ACC112 (cell line): ENCODE results near the gene ST6GALNAC3.

Experiments
- H2AFZ ChIP-seq: fragments of 200-600 bp; sonication (generic); one replicate; pipeline ENCODE4 v1.6.0; 2017; ENCODE audit warnings: antibody characterized with exemption, low read length; ENCODE audit not compliant: unreplicated experiment
- H3K27ac ChIP-seq: fragments of 200-600 bp; sonication (generic); 2 replicates; pipeline ENCODE4 v1.5.1; 2014; ENCODE audit warnings: low read depth, mild to moderate bottlenecking, antibody characterized with exemption, low read length, moderate library complexity
- H3K27me3 ChIP-seq: fragments of 200-600 bp; sonication (generic); 2 replicates; pipeline ENCODE4 v1.6.1; 2014; ENCODE audit warnings: mild to moderate bottlenecking, antibody characterized with exemption, low read length, moderate library complexity, mixed read lengths; ENCODE audit not compliant: insufficient read depth
- H3K36me3 ChIP-seq: fragments of 200-600 bp; sonication (generic); 2 replicates; pipeline ENCODE4 v1.6.1; 2016; ENCODE audit warnings: mild to moderate bottlenecking, antibody characterized with exemption, low read length, moderate library complexity, mixed read lengths; ENCODE audit not compliant: insufficient read depth
- H3K4me1 ChIP-seq: fragments of 200-600 bp; sonication (generic); one replicate; pipeline ENCODE4 v1.6.1; 2016; ENCODE audit warnings: low read length, mixed read lengths; ENCODE audit not compliant: insufficient read depth, unreplicated experiment, control insufficient read depth
- H3K4me3 ChIP-seq: fragments of 200-600 bp; sonication (generic); 2 replicates; pipeline ENCODE4 v1.5.1; 2014; ENCODE audit warnings: mild to moderate bottlenecking, low read depth, low read length
- H3K79me2 ChIP-seq: fragments of 200-600 bp; sonication (generic); one replicate; pipeline ENCODE4 v1.6.0; 2016; ENCODE audit warnings: low read length; ENCODE audit not compliant: control insufficient read depth, unreplicated experiment, insufficient read depth

Gene ST6GALNAC3

DNA sequence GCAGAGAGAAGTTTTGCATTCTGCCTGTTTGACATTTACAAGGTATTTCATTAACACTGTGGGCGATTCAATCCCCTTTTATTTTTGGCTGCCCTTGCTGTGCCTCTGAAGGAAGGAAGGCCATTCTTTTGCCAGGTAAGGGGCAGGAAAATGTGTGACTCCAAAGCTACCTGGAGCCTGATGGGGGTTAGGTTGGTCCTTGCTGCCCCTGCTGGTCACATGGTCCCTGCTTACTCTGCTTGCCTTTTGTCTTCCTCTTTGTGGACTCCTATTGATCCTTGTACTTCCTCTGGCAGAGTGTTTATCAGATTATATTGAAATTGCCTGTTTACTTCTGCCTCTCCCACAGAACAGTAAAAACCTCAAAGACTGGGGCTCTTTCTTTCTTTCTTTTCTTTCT lies 65.7 kb downstream of the ST6GALNAC3 start:
- no peak overlapping the region for H2AFZ ChIP-seq
- H3K27me3 ChIP-seq: peaks cover 6% of the 10 kb centered on the region
- H3K79me2 ChIP-seq: no peaks in the 10 kb centered on the region
- no peaks in the 10 kb centered on the region for H3K4me1 ChIP-seq
- no peak overlapping the region for H3K4me3 ChIP-seq
- H3K27ac ChIP-seq: no peak overlapping the region
- H3K36me3 ChIP-seq: no peaks in the 10 kb centered on the region

DNA sequence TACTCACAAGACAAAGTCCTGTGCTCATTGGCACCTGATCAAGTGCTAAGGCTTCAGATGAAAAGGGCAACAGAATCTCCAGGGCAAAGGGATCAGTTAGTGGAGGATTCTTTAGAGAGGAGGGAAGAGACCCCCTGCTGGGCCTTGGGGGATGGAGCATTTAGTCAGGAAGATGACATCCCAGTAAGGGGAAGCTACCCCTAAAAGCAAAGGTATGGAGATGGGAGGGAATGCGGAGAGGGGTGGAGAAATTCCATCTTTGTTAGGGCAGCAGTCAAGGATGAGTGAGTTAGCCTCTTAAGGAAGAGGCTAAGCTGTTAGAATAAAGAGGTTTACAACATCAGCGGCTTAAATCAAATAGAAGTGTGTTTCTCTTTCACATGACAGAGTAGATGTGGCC lies 67.4 kb downstream of the ST6GALNAC3 start:
- Histone ChIP-seq H3K27me3 (peaks cover 5% of the 10 kb centered on the region), H3K27ac (no peak overlapping the region), H3K79me2 (no peaks in the 10 kb centered on the region), H3K36me3 (no peaks in the 10 kb centered on the region), H2AFZ (no peak overlapping the region), H3K4me3 (no peak overlapping the region), H3K4me1 (no peaks in the 10 kb centered on the region)

DNA sequence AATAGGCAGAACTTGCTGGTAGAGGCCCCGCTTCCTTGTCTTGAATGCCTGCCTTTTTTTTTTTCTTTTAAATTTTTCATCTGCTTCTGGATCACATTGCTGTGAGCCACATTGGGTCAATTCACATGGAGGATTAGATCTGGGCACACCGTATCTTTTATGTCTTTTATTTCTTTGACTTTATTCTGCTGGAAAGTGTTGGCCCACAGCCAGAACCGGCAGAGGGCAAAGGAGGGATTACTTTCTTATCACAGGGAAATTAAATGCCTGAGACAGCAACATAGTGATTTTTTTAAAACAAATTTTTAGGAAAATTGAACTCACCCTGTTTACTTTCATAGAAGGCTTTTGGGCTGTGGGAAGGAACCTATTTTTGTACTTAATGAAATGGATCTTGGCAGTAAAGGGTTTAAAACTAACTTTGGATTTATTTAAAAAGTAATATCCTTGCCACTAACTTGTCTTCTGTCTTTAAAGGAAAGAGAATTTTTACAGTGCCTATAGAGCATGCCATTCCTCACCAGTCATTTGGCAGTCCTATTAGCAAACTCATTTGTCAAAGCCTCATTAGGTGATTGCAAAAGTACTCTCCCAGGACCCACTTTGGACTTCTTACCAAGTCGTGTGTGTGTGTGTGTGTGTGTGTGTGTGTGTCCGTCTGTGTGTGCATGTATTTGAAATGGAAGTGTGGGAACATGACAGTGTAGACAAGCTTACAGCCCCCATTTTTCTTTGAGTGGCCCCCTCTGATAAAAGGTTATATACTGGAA lies 68.4 kb downstream of the ST6GALNAC3 start:
- H3K27me3 ChIP-seq: 0 out of 2 replicates have a peak, but pooled peaks cover 1% of the 10 kb centered on the region
- H2AFZ ChIP-seq: no peak overlapping the region
- H3K27ac ChIP-seq: no peak overlapping the region
- H3K36me3 ChIP-seq: no peaks in the 10 kb centered on the region
- H3K4me1 ChIP-seq: no peaks in the 10 kb centered on the region
- H3K79me2 ChIP-seq: no peaks in the 10 kb centered on the region
- no peak overlapping the region for H3K4me3 ChIP-seq

GRCh38 chr1:76144247-76144646 lies 69.7 kb downstream of the ST6GALNAC3 start:
- Histone ChIP-seq H3K79me2 (no peaks in the 10 kb centered on the region), H3K27me3 (peaks cover 10% of the 10 kb centered on the region; the same call in 1 of the 2 replicates), H3K27ac (no peak overlapping the region), H3K4me3 (no peak overlapping the region), H3K4me1 (no peaks in the 10 kb centered on the region), H2AFZ (no peak overlapping the region), H3K36me3 (no peaks in the 10 kb centered on the region)

GRCh38 chr1:76145332-76145731 lies 70.8 kb downstream of the ST6GALNAC3 start:
- Histone ChIP-seq H3K27me3 (peaks cover 14% of the 10 kb centered on the region; the same call in 1 of the 2 replicates), H3K4me1 (no peaks in the 10 kb centered on the region), H3K27ac (no peak overlapping the region)

DNA sequence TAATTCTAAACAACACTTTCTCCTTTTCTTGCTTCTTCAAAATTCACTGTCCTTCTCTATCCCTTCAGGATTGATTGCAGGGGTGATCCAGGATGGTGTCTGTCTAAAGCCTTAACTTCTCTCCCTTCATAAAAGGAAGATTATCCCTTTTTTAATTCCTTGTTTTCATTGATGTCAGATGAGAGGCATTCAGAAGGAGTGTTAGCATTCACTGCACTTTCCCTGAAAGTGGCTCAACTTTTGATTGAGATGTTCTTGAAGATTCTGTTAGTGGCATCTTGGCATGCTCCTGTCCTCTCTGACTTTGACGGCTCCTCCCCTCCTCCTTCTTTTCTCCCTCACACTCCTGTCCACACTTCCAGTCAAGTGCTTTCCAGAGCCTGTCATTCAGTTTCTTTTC lies 71.6 kb downstream of the ST6GALNAC3 start:
- Histone ChIP-seq H3K4me3 (no peak overlapping the region), H2AFZ (no peak overlapping the region), H3K79me2 (no peaks in the 10 kb centered on the region), H3K27me3 (peaks cover 17% of the 10 kb centered on the region; the same call in 1 of the 2 replicates), H3K36me3 (no peaks in the 10 kb centered on the region), H3K4me1 (no peaks in the 10 kb centered on the region), H3K27ac (no peak overlapping the region)

More at GRCh38 chr1:76145332-76145731, 70.8 kb downstream of the ST6GALNAC3 start:
- Histone ChIP-seq H2AFZ (no peak overlapping the region), H3K79me2 (no peaks in the 10 kb centered on the region), H3K4me3 (no peak overlapping the region), H3K36me3 (no peaks in the 10 kb centered on the region)

- Histone ChIP-seq H3K36me3 (no peaks in the 10 kb centered on the region), H3K4me3 (no peak overlapping the region), H3K27me3 (peaks cover 20% of the 10 kb centered on the region; the same call in 1 of the 2 replicates), H3K79me2 (no peaks in the 10 kb centered on the region), H2AFZ (no peak overlapping the region), H3K27ac (no peak overlapping the region), H3K4me1 (no peaks in the 10 kb centered on the region)
Observed at GRCh38 chr1:76147917-76148316, 73.4 kb downstream of the ST6GALNAC3 start.

DNA sequence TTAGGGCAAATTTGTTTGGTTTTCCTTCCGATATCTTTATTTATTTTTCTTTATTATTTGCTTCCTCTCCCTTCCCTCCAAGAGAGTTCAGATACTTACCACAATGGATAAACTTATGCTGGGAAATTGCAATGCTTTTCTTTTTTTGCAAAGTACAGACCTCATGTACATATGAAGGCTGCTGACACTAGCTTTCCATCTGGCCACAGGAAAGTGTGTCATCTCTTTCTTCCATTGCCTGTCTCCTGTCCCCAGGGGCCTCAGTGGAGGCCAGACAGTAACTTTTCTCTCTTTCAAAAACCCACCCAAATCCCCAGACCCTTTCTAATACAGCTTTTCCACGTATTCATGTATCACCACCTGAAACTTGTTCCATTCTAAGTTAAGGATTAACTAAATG lies 73.9 kb downstream of the ST6GALNAC3 start:
- peaks cover 20% of the 10 kb centered on the region; the same call in 1 of the 2 replicates for H3K27me3 ChIP-seq
- H3K36me3 ChIP-seq: no peaks in the 10 kb centered on the region
- H2AFZ ChIP-seq: no peak overlapping the region
- no peaks in the 10 kb centered on the region for H3K79me2 ChIP-seq
- no peak overlapping the region for H3K27ac ChIP-seq
- no peak overlapping the region for H3K4me3 ChIP-seq
- H3K4me1 ChIP-seq: no peaks in the 10 kb centered on the region

DNA sequence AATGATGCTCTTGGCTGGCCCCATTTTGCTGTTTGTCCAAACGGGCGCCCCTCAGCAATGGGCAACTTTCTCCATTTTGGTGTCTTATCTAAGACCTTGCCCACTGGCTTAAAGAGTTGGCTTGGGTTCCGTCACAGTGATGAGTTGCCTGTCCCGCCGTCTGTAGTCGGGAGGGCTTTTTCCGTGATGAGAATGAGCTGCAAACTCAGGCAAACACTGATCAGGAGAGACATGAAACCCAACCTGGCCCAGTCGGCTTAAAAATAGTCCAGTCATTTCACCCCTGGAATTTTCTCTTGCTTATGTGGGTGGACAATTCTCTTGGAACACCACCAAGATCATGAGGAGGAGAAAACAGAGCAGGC lies 79.3 kb downstream of the ST6GALNAC3 start:
- Histone ChIP-seq H3K4me3 (no peak overlapping the region; the same call in 1 of the 2 replicates), H3K4me1 (no peaks in the 10 kb centered on the region), H2AFZ (no peak overlapping the region), H3K79me2 (no peaks in the 10 kb centered on the region), H3K27ac (no peak overlapping the region), H3K27me3 (peaks cover 12% of the 10 kb centered on the region; the same call in 1 of the 2 replicates), H3K36me3 (no peaks in the 10 kb centered on the region)

DNA sequence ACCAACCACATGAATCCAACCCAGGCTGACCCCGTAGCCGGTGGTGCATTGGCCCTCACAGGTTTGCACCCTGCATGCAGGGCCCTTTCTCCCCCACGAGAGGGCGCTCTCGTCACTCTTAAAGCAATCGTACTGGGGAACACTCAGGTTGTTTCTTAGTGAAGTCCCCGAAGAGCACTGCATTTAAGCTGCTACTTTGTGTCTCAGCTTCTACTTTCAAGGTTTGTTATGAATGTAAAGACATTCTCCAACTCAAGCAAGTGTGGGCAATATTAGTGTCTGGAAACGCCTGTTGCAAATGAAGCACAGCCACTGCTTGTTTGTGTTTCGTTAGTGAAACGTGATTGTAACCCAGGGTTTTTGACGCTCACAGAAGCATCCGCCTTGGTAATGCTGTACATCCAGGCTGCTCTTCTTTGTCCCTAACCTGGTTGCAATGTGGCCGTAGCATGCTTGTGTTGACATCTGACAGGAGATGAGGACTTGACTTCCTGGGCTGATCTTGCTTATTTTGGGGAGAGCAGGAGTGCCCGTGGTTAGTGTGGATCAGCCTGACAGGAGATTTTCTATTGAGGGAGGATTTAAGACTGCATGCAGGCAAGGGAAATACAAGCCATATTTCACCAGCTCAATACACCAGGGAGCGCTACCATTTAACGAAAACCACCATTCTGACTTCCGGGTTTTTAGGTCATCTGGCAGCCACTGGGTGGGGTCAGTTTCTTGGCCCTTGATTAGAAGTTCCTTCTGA lies 79.8 kb downstream of the ST6GALNAC3 start:
- Histone ChIP-seq H3K79me2 (no peaks in the 10 kb centered on the region), H3K4me1 (no peaks in the 10 kb centered on the region), H3K36me3 (no peaks in the 10 kb centered on the region), H3K27ac (no peak overlapping the region), H3K27me3 (peaks cover 10% of the 10 kb centered on the region; the same call in 1 of the 2 replicates), H2AFZ (peak overlapping the region; percentile 99), H3K4me3 (peak overlapping the region; percentile 77)
